HG02759 (cell line): ENCODE measurements around the gene FGFR3.
"Not testable (repeated sequence)": the region's sequence is repeated elsewhere in the genome, so short reads cannot be mapped to it uniquely, and the experiment has no call there.

Experiments
- ATAC-seq: cut with Tn5 transposase; IDR thresholded peaks from one replicate; pipeline ENCODE4 v1.9.1; 2021; ENCODE audit warnings: mild to moderate bottlenecking, moderate library complexity; ENCODE audit not compliant: unreplicated experiment

FGFR3 gene

DNA sequence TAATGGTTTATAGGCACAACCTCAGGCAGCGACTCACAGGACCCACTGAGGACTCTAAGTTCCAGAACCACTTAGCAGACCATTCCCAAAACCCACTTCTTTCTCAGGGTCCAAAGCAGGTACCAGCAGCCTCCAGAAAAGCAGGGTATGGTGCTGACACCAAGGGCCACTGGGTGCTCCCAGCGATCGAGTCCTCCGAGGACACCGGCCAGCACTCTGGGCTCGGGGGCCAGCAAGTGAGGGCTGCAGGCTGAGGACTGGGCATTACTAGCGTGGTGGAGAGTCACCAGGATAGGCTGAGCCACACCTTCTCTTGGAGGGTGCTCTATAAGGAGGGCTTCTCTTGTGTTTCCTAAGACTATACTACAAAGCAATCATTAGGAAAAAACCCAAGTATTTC is 43.6 kb downstream of the FGFR3 start:
- ATAC-seq = no peak

DNA sequence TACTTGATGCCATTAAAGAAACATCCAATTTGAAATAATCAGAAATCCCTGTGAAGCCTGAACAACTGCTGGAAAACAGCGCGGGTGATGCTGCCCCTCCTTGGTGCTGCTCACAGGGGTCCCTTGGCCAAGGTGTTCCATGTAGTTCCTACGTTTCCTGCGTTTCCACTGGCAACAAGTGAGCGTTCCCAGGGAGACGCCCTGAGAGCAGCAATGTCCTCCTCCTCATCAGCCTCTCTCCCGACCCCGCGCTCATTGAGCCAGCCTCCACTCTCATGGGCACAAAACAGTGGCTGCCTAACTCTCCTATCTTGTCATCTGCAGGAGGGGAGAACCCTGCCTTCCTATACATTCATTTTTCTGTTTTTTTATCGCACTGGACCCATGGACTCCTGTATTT is 44.0 kb downstream of the FGFR3 start:
- ATAC-seq = no peak

DNA sequence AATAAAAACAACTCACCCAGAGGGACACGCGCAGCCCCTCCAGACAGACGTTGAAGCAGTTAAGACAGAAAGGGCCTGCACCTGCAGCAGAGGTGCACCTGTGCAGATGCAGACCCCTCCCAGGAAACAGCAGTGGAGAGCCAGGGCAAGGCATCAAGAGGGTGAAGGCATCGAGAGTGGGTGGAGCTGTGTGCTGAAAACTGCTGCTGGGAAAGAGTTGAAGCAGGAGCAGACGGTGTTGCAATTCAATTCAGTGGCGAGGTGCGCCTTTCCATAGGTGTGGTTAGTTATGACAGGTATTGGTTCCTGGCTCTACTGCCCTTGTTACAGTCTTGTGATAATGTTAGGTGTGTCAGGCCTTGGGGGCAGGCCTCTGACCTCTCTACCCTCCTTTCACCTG is 46.2 kb downstream of the FGFR3 start:
- ATAC-seq = no peak

DNA sequence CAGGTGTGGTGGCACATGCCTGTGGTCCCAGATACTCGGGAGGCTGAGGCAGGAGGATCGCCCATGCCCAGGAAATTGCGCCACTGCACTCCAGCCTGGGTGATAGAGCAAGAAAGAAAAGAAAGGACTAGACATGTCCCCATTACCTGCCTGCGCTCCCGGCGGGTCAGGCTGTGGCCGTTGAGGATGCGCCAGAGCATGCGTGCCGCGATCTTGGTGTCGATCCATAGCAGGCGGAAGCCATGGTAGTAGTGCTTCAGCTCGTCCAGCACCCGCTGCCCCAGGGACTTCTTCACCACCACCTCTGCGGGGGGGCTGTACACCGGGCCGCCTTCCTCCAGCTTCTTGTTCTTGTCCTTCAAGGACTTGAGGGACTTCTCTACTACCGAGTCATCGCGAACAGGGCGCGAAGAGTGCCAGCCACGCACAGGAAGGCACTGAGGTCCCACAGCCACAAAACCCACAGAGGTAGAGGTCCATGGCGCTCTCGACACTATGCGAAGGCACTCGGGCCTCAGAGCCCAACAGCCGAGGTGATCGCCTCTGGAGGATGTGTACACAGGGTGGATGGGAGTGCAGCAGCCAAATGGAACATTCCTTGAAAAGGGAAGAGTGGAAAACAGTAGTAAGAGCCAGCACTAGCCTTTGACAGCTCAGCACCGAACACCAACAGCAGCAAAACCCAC is 48.3 kb downstream of the FGFR3 start:
- ATAC-seq = no peak

DNA sequence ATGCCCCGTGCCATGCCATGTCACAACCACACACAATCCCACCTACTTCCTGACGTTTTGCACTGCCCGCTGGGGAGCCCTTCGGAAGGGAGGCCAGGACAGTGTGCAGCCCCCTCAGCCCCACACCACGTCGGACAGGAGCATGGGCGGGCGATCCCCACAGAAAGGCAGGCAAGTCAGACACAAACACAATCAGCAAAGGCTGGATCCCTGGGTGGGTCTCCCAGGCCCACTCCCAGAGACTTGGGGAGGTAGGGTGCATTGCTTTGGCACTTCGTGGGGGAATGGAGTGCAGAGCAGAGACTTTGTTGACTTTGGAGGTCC is 48.8 kb downstream of the FGFR3 start:
- no peak for ATAC-seq

DNA sequence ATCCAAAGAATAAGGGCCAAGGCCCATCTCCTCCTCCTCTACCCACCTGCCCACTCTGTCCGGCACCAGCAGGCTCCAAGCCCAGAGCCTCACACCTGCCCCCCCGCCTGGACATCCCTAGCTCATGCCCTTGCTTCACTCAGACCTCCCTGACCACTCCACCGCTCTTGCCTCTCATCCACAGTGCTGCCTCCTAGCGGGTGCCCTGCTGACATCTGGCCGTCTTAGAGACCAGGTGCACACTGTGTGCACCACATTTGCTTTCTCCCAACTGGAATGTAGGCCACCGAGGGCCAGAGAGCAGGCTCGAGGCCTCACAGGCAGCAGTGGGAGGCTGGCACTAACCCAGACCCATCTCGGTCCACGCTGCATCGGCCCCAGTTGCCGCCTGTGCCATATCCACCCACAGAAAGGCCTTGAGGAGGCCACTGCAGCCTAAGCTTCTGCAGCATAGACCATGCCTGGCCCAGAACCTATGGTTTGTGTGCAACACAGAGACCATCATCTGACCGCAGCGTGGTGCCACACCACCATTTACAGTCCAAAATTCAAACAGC is 49.3 kb downstream of the FGFR3 start:
- ATAC-seq = no peak

DNA sequence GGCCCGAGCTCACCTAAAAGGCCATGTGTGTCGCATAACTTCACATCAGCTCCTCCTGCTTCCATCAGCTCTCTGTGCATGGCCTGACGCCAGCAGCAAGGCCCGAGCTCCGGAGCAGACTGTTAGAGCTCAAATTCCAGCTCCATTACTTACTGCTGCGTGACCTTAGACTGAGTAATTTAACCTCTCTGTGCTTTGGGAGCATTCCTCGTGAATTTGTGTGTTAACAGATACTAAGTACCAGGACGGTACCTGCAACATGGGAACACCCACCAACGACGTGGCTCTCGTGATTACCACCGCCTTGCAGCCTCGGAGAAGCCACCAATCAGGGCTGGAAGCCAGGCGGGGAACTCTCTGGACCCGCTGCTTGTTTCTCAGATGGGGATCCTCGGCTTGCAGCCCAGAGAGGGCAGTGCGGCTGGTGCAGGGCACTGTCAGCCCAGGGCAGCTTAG is 49.9 kb downstream of the FGFR3 start:
- ATAC-seq = no peak

DNA sequence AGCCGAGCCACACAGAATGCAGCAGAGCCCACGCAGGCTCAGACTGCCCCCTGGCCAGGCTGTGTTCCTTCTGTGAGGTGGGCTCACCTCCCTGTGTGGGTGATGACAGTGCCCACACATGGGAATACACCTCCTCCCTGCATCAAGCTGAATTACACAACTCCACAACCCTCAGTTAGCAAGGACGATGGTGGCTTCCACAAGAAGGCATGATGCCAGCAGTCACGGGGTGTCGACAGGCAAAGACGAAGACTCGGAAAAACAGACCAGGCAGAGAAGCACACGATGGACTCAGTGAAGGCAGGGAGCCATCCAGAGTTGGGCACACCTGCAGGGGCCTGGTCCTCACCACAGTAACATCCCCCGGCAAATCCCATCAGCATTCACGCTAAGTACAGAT is 50.8 kb downstream of the FGFR3 start:
- ATAC-seq = no peak

DNA sequence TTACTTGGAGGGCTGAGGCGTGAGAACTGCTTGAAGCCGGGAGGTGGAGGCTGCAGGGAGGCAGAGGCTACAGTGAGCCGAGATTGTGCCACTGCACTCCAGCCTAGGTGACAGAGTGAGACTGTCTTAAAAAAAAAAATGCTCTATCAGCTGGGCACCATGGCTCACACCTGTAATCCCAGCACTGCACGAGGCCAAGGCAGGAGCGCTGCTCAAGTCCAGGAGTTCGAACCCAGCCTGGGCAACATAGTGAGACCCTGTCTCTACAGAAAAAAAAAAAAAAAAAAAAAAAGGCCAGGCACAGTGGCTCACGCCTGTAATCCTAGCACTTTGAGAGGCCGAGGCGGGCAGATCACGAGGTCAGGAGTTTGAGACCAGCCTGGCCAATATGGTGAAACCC is 51.5 kb downstream of the FGFR3 start:
- not testable (repeated sequence) for ATAC-seq

DNA sequence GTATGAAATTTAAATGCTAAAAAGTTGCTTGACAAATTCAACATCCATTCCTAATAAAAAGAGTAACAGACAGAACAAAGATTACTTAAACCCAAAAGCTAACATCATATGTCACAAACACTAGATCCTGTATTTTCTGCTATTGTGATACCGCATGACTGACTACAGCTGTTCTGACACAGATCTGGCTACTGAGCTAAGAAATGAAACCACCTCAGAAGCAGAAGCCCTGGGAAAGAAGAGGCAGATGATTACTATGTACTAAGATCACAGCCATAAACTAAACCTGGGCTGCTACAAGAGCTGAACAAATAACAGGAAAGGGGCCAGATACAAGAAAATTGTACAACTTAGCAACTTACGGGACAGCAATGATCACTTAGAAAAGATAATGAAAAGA is 53.5 kb downstream of the FGFR3 start:
- no peak for ATAC-seq

DNA sequence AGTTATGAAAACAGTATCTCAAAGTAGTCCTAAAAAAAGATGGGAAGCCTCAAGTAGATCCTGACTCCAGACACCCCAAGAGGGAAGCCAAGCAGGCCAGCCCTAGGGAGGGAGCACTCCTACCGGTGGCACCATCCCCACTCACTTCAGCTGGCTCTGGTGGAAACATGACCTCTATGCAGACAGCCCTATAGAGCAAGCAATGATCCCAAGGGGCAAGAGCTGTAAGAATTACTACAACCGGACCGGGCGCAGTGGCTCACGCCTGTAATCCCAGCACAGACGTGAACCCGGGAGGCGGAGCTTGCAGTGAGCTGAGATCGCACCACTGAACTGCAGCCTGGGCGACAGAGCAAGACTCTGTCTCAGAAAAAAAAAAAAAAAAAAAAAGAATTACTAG is 57.2 kb downstream of the FGFR3 start:
- ATAC-seq = no peak

DNA sequence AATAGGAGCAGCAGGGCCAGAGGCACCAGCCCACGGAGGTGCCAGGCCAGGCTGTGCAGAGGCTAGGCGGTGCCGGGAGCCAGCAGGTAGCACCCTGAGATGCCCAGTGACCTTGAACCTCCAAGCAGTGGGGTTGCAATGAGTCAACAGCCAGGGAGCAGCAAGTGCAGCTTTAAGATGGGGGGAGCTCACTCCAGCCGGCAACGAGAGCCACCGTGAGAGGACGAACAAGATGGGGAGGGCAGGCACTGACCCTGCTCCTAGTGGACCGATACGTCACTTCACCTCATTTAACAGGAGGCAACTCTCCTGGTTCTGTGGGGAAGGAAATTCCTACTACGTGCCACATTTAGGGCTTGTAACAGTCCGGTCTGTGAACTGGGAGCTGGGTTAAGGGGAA is 58.1 kb downstream of the FGFR3 start:
- ATAC-seq = no peak

DNA sequence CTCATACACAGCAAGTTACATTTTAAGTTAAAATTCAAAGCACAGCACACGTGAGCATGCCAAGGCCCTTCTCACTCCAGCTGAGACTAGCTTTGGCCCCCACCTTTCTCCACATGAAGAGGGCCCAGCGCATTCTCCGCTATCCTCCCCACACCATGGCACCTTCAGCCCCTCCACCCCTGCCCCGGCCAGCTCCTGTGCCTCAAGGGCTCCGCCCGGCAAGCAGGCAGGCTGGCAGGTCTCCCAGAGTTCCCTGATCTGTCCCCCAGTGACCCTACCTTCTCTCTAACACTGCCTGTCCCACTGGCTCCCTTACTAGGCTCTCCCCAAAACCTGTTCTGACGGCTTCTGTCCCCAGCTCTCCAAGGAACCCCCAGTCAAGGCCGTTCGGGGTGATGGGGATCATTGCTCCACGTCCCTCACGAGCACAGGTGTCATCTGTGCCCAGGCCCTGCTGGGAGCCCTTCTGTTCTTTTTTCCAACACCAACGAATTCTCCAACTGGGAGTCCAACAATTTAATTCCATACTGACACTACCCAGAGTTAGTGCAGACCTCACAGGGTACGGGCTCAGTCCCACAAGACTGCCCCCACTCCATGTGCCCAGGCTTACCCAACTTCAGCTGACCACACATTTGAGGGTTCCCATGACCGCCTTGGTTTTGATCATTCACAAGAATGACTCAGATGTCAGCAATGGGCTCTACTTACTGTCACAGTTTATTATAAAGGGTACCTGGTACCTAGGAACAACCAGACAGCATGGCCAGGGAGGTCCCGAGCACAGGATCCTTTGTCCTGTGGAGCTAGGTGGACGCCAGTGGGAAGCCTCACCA is 58.7 kb downstream of the FGFR3 start:
- no peak for ATAC-seq

DNA sequence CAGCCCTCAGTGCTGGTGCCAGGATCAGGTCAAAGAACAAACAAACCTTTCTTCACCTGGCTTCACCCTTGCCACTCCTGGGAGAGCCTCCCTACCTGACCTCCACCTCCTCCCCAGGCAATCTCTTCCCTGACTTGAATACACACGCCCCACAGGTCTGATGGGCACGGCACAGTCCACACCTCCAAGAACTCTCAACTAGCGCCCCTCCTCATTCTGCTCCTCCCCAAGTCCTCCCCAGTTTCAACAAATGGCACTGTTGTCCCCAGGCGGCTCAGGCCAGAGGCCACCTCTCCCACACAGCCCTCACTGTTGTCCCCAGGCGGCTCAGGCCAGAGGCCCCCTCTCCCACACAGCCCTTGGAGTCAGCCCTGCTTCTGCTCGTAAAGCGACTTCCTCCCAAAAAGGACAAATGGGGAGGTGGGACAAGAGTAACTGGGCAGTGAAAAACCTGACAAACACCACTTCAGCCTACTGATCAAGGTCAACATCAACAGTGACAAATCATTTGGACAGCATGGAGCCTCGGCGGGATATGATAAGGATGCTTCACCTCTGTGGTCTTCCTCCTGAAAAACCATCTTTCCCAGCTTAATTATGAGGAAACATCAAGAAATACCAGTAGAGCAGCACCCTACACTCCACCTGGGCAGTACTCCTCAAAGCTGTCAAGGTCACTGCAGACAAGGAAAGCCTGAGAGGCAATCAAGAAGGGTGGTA is 60.0 kb downstream of the FGFR3 start:
- ATAC-seq = no peak

DNA sequence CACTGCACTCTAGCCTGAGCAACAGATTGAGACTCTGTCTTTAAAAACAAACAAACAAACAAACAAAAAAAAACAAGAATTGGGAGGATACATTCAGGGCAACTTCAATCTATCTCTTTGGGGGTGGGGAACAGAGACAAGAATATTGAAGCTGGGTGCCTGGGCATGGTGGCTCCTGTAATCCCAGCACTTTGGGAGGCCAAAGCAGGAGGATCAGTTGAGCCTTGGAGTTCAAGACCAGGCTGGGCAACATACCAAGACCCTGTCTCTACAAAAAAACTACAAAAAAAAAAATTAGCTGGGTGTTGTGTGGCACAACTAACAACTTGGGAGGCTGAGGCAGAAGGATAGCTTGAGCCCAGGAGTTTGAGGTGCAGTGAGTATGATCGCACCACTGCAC is 61.7 kb downstream of the FGFR3 start:
- no peak for ATAC-seq

DNA sequence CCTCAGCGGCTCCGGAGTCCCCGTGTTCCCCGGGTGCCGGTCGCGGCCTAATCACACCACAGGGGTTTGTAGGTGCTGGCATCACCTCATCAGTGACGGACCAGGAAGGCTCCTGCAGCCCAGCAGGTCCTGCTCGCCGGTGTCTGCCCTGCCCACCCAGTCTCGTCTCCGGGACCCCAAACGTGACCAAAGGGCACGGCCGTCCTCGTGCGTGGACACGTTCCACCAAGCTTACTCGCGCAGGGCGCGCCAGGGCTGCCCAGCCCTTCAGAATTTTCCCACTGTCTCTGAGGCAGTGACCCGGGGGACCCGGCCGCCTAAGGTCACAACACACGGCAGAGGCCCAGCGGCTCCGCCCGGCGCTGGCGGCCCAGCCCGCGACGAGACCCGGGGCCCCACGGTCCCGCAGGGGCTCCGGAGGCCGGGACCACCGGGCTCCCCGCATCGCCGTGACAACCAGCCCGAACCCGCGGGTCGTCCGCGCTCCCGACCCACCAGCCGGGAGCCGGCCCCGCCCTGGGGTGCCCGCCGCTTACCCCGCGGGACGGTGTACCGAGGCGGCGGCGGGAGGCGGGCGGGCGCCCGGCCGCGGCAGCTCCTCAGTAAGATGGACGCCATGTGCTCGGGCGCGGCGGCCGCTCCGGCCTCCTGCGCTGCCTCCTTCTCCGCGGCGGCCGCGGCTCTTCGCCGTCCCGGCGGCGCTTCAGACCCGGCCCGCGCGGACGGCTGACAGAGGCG is 62.4 kb downstream of the FGFR3 start:
- ATAC-seq = peak; percentile 31

DNA sequence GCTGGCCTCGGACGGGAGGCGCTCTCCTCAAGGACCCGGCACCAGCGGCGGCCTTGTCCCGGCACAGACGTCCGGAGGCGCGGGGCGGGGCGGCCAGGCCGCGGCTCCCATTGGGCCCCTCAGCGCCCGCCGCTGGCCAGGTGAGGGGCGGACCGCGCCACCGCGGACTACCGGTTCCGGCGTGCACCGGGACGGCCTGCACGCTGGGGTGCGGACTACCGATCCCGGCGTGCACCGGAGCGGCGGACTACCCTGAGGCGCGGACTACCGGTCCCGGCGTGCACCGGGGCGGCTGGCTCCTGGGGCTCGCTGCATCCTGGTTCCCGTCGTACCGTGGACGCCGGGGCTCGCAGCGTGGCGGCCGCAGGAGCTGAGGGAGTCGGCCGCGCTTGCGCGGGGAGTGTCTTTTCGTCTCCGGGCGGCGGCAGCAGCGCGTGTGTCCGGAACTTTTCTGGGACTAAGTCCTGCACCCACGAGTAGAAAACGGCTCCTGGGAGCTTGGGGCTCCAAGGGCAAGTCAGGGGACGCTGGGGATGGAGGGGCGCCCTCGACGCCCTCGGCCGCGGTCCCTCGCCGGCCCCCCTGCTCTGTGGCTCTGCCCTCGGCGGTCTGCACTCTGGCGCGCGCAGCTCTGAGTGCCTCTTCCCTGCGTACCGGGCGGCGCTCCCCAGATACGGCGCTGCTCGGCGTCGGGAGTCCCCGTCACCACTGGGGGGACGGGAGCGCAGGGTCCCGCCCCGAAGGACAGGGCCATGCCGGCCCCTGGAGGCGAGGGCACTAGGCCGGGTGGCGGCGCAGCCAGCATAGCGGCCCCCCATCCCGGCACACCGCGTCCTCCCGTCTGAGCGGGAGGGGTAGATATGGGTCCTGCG is 63.2 kb downstream of the FGFR3 start, which contains the start of gene LETM1:
TSS of gene LETM1 (minus strand) at position 86 of the 872 bp plus-strand sequence. CDS start 206 bp downstream, outside the sequence.
- ATAC-seq = peak; percentile 90

DNA sequence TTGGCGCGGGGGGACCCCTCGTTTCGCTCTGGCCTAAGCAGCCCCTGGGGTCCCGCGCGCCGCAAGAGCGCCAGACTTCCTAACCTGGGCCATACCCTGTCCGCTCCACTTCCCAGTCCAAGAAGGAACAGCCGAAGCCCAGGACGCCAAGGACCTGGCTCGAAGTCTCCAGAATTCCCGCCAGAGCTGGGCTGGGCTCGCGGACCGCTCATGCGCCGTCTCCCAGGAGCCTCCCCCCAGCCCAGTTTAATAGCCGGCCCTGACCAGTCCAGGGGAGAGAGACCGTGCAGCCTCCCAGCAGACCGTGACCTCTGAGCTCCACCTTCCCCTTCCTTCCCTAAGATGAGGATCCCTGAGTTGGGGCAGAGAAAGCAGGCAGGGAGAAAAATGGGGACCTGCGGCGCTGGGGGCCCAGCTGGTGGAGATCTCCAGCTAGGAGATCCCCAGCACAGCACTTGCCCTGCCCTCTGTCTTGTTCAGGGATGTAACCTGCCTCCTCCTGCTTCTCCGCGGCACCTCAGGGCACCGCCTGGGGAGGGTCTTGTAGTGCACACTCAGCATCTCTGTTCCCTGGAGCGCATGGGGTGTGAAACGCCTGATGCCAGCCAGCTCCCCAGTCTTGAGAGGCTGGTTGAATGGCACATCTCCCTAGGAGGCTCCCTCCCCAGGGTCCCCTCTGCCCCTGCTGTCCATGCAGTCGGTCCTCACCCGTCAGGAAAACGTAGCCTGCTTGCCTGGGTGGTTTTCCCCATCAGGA is 64.0 kb downstream of the FGFR3 start:
- no peak for ATAC-seq

DNA sequence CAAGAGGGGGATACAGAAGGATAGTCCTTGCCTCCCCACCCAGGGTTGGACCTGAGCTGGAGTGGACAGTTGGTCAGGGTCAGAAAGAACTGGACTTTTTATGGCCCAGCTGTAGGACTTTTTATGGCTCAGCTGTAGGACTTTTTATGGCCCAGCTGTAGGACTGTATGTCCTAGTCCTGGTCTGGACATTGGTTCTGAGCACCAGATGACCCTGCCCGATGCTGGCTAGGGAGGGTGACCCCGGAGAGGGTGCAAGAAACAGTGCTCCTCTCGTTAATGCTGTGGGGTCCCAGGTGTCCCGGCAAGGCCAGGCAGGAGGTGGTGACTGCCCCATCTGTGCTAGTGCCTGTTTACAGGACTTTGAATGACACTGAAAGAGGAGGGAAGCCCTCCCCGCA is 64.8 kb downstream of the FGFR3 start:
- no peak for ATAC-seq
